CD1c-positive myeloid dendritic cell (primary cell): ENCODE results near the gene TEKT5.
A peak's percentile ranks its signal among the peaks of the same experiment; 100 is the strongest.
"Not testable (repeated sequence)": the region's sequence is repeated elsewhere in the genome, so short reads cannot be mapped to it uniquely, and the experiment has no call there.

Experiments
- DNase-seq: peaks from one replicate; pipeline ENCODE4 v3.0.0-alpha.2; 2016; ENCODE audit errors: extremely low spot score

The TEKT5 gene

GRCh38 chr16:10660950-10661635, 33.6 kb downstream of the TEKT5 start:
- DNase-seq, result no peak

DNA sequence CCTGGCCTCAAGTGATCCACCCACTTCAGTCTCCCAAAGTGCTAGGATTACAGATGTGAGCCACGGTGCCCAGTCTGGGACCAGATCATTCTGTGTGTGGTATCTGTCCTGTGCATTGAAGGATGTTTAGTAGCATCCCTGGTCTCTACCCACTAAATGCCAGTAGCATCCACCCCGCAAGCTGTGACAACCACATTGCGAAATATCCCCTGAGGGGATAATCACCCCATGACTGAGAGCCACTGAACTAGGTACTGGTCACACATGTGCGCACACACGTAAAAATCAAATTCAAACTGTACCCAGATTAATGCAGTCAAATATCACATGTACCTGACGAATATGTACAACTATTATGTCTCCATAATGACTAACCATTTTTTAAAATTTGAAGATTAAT, 35.8 kb downstream of the TEKT5 start:
- no peak for DNase-seq

GRCh38 chr16:10657925-10658324, 36.8 kb downstream of the TEKT5 start:
- no peak for DNase-seq

DNA sequence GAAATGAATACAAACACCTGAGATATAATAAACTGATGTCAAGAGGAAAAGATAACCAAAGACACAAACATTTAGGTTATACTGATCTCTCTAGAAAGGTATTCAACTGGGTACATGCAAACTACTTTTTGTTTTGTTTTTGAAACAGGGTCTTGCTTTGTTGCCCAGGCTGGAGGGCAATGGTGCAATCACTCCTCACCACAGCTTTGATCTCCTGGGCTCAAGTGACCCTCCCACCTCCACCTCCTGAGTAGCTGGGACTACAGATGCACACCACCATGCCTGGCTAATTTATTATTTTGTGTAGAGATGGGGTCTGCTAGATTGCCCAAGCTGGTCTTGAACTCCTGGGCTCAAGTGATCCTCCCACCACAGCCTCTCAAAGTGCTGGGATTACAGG, 38.1 kb downstream of the TEKT5 start:
- no peak for DNase-seq

GRCh38 chr16:10655415-10655977, 39.2 kb downstream of the TEKT5 start:
- peak; percentile 19 for DNase-seq

GRCh38 chr16:10654592-10655414, 39.9 kb downstream of the TEKT5 start:
- DNase-seq, result no peak

- no peak for DNase-seq
Observed at GRCh38 chr16:10652730-10653590, 41.8 kb downstream of the TEKT5 start.

DNA sequence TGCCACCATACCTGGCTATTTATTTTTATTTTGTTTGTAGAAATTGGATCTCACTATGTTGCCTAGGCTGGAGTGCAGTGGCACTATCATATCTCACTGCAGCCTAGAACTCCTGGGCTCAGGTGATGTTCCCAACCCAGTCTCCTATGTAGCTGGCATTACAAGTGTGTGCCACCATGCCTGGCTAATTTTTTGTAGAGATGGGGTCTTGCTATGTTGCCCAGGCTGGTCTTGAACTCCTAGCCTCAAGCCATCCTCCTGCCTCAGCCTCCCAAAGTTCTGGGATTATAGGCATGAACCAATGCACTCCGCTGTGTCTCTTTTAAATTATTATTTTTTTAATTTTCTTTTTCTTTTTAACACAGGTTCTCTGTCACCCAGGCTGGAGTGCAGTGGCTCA, 45.6 kb downstream of the TEKT5 start:
- DNase-seq, result not testable (repeated sequence)

DNA sequence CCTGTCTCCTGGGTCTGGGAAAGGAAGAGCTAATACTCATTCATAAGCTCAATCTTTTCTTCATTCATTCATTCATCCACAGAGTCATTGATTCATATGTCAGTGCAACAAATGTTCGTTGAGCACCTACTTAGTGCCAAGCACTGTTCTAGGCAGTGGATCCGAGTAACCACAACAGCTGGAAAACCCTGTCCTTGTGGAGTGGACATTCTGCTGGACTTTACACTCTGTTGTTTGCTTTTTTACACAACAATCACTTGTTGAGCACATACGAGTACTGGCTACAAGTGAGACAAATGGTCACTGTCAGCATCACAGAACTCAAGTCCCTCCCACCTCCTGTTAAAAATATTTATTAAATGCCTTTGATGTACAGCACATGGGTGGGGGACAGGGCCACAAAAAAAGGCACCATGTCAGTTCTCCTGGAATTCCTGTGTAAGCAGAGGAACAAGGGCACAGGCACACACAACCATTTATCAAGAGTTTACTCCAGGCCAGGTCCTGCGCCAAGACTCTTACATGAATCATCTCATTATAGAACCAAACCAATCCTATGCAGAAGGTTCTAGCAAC, 46.9 kb downstream of the TEKT5 start:
- no peak for DNase-seq

GRCh38 chr16:10647264-10647720, 47.4 kb downstream of the TEKT5 start:
- no peak for DNase-seq

DNA sequence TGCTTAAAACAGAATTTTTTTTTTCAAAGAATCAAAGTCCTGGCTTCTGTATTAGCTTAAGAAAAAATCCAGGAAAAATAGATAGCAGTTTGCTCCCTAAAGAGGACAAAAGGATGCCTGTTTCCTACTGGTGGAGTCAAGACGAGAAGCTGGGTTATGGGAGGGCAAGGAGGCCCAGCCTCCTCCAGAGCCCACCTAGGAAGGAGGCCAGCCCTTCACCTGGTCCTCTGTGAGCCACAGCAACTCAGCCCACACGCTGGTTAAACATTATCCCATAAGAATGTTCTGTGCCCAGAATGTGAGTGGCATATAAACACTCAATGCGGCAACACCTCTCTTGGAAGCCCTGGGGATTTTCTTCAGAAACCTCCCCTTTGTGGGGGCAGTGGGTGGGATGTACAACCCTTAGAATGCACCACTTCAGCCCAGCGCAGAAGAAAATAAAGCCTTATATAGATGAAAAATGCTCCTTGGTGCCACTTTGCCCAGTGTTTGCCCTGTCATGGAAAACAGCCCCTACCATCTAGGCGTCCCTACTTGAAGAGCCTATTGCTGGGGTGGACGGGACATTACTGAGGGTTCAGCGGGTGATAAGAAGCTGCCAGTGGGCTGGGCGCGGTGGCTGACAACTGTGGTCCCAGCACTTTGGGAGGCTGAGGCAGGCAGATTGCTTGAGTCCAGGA, 48.0 kb downstream of the TEKT5 start:
- no peak for DNase-seq

- no peak for DNase-seq
Observed at GRCh38 chr16:10646228-10646580, 48.5 kb downstream of the TEKT5 start.

DNA sequence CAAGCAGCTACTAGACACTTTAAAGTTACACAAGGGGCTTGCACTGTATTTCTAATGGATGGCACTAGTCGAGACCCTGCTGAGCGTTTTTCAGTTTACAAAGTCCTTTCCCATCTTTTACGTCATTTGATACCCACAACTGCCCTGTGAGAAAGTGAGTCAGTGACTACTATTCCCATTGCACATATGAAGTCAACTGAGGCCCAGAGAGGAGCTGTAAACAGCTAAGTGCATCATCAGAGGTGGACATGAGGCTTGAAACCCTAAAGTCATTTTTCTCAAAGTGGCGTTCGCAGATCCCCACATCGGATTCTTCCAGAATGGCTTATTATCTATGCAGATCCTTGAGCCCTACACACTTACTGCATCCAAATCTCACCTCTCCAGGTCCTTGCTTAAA, 50.6 kb downstream of the TEKT5 start:
- no peak for DNase-seq

GRCh38 chr16:10642964-10643363, 51.8 kb downstream of the TEKT5 start:
- no peak for DNase-seq

DNA sequence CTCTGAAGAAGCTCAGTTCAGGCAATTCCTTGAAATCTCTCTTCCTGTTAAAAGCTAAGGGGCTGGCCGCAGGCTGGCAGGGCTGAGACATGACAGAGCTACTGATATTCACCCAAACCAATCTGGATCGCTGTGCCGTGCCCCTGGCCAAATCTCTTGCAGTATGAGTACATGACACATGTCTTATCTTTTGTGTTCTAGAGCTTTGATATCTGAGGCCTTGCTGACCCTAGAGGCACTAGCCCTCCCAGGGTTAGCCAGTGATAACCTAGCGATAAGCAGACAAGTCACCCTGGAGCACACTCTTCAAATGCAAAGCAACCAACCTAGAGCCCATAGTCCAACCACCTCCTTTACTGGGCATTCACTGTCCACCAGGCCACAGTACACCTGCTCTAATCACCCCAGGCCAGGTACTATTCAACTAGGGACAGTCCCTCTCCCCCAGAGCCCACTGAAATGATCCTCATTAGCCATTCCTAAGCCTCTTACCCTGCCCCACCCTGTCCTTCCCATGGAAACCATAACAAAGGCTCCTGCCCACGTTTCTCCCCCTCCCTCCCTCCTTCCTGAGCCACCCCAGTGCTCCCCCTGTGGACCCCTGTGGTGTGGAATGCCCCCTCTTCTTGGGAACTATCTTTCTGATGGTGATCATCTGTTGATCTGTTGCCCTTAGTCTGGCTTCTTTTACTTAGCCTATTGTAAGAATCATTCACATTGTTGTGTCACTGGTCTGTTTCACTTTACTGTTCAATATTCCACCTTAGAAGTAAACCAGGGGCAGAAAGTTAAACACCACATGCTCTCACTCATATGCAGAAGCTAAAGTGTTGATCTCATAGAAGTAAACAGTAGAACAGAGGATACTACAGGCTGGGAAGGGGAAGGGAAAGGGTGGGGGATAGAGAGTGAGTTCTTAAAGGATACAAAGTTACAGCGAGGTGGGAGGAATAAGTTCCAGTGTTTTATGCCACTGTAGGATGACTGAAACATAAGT, 52.5 kb downstream of the TEKT5 start:
- DNase-seq, result no peak

DNA sequence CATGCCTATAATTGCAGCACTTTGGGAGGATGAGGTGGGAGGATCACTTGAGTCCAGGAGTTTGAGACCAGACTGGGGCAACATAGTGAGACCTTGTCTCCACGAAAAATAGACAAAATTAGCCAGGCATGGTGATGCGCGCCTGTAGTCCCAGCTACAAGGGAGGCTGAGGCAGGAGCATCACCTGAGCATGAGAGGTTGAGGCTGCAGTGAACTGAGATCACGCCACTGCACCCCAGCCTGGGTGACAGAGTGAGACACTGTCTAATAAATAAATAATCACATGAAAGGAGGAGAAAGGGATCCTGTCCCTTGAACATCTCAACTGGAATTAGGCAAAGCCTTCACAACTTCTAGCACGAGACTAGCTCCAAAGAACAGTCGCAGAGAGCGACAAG, 53.2 kb downstream of the TEKT5 start:
- no peak for DNase-seq

DNA sequence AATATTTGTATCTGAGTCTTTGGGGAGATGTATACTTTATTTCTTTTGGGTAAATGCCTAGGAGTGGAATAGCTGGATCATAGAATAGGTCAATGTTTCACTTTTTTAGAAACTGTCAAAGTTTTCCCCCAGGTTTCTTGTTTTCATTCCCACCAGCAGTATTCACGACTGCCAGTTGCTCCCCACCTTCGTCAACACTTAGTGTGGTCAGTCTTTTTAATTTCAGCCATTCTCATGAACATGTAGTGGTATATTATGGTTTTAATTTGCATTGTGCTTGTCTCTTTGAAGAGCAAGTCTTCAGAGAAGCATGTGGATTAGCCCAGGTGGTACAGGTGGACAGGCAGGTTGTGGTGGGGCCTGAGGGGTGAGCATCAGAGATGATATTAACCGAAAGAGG, 53.8 kb downstream of the TEKT5 start:
- no peak for DNase-seq

- DNase-seq, result peak; percentile 32
Observed at GRCh38 chr16:10638101-10638500, 56.6 kb downstream of the TEKT5 start.

DNA sequence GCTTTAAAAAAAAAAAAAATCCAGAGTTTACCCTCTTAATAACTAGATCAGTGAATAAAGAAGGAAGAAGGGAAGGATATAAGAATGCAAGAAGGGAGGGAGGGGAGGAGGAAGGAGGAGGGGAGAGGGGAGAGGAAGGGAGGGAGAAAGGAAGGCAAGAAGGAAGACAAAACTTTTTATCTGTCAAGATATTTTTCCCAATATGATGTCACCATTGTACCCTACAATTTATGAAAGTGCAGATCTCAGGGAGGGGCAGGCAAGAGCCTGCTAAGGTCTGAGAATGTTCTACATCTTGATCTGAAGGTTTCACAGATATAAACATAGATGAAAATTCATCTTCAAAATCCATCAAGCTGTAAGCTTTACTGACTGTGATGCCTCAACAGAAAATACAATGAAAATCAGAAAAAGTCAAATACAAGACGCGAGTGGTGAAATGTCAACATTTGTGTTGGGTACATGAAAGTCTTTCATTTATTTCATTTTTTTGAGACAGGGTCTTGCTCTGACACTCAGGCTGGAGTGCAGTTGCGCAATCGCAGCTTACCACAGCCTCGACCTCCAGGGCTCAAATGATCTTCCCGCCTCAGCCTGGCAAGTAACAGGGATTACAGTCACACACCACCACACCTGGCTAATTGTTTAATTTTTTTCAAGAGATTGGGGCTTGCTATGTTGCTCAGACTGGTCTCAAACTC, 57.2 kb downstream of the TEKT5 start:
- DNase-seq, result no peak
